HG02981 (cell line): ENCODE results near the gene ISM1.
"Not testable (repeated sequence)": the region's sequence is repeated elsewhere in the genome, so short reads cannot be mapped to it uniquely, and the experiment has no call there.

ENCODE experiments used
- ATAC-seq: cut with Tn5 transposase; IDR thresholded peaks from one replicate; pipeline ENCODE4 v1.9.1; 2021; ENCODE audit warnings: mild to moderate bottlenecking, moderate library complexity; ENCODE audit not compliant: unreplicated experiment

Gene ISM1

GRCh38 chr20:13221313-13221672, 219 bp downstream of the ISM1 start:
- peak; percentile 35 for ATAC-seq

DNA sequence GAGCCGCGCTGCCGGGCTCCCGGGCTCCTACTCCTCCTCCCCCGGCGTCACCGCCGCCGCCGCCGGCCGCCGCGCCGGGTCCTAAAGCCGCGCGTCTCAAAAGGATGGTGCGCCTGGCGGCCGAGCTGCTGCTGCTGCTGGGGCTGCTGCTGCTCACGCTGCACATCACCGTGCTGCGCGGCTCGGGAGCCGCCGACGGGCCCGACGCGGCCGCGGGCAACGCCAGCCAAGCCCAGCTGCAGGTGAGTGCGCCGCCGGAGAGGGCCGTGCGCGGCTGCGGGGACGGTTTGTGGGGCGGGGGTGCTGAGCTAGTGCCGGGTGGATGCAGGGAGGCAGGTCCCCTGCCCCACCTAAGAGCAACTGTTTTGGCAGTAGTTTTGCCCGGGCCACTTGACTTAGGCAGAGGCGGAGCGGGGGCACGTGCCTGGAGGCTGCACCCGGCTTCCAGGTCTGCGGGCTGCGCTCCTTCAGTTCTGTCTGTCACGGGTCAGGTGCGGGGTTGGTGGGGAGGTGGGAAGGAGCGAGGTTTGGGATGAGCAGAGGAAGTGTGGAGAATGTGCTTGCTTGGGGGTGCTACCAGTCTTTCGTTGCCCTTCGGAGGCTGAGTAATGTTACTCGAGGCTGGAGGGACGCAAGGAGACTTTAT, 722 bp downstream of the ISM1 start:
- ATAC-seq: peak; percentile 82

- no peak for ATAC-seq
Observed at GRCh38 chr20:13222319-13222716, 1.2 kb downstream of the ISM1 start.

GRCh38 chr20:13223736-13224520, 2.9 kb downstream of the ISM1 start:
- ATAC-seq: no peak

DNA sequence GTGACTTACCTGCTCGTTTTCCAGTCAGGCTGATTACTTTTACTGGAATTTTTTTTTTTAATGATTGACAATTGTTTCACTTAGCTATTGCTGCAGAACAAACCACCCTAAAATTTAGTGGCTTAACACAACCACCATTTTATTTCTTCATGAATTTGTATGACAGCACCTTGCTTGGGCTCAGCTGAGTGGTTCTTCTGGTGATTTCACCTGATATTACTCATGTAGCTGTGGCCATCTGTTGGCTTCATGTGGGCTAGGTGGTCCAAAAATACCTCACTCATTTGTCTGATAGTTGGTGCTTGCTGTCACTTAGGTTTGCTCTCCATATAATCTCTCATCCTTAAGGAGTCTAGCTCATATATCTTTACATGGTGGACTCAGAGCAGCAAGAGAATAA, 5.3 kb downstream of the ISM1 start:
- no peak for ATAC-seq

DNA sequence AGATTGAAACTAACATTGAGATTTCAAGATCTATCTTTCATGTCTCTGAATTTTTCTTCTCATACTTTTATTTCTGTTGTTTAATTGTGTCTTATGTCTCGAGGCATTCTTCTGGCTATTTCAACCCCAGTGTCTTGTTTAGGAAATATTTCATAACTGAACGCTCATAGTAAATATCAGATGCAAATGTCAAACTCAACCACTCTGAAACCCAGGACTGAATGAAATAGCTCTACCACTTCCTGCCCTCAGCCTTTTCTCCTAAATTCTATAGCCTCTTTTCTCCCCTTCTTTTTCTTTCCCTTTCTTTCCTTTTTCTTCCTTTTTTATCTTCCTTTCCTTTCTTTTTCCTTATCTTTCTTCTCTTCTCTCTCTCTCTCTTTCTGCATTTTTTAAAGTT, 7.7 kb downstream of the ISM1 start:
- no peak for ATAC-seq

DNA sequence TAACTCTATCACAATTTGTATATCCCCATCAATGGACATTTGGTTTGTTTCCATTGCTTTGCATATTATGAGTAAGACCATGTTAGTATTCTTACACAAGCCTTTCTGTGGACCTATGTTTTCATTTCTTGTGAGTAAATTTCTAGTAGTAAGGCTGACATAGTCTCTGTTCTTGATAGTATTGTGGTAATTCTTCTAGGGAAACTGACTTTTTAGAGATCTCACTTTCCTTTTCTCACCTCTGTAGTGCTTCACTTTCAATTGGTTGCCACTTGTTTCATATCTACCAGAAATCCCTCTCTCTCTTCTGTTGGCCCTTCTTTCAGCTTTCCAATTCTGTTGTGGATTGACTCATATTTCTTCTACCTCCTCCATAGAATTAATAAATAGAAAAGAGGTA, 8.5 kb downstream of the ISM1 start:
- ATAC-seq: peak; percentile 63

- ATAC-seq: no peak
Observed at GRCh38 chr20:13231031-13231752, 10.1 kb downstream of the ISM1 start.

GRCh38 chr20:13232999-13233398, 11.9 kb downstream of the ISM1 start:
- ATAC-seq: no peak

DNA sequence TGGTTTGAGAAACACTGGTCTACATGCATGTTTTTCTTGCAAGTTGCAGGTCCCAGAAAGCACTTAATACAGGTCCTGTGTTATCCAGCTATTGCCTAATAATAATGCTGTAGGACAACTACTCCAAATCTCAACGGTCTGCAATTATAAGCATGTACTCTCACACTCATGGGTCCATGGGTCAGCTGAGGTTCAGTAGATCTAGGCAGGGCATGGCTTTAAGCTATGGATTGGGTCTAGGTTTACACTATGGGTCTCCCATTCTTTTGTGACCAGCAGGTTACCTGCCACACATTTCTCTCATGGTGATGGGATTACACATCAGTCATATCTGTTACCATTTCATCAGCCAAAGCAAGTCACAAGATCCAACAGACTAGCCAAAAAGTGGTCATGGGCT, 13.9 kb downstream of the ISM1 start:
- ATAC-seq: no peak

GRCh38 chr20:13236360-13236759, 15.3 kb downstream of the ISM1 start:
- not testable (repeated sequence) for ATAC-seq

GRCh38 chr20:13236990-13237720, 16.1 kb downstream of the ISM1 start:
- ATAC-seq: no peak

GRCh38 chr20:13238001-13238653, 17.1 kb downstream of the ISM1 start:
- ATAC-seq: no peak

GRCh38 chr20:13243826-13244376, 22.8 kb downstream of the ISM1 start:
- no peak for ATAC-seq

DNA sequence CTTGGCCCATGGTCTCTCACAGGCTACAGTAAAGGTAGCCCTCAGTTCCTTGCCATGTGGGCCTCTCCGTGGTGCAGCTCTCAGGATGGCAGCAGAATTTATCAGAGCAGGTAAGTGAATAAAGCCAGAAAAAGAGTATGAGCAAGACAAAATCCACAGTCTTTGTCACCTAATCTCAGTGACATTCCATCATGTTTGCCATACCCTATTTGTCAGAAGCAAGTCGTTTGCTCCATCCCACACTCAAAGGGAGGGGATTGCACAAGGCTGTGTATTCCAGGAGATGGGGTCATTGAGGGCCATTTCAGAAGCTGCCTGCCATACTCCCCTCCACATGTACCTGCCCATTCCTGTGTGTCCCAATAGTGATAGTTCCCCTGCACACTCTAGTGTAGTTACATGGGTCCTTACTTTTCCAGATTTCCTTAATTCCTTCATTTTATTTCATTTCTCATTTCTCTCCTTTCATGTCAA, 24.2 kb downstream of the ISM1 start:
- no peak for ATAC-seq

DNA sequence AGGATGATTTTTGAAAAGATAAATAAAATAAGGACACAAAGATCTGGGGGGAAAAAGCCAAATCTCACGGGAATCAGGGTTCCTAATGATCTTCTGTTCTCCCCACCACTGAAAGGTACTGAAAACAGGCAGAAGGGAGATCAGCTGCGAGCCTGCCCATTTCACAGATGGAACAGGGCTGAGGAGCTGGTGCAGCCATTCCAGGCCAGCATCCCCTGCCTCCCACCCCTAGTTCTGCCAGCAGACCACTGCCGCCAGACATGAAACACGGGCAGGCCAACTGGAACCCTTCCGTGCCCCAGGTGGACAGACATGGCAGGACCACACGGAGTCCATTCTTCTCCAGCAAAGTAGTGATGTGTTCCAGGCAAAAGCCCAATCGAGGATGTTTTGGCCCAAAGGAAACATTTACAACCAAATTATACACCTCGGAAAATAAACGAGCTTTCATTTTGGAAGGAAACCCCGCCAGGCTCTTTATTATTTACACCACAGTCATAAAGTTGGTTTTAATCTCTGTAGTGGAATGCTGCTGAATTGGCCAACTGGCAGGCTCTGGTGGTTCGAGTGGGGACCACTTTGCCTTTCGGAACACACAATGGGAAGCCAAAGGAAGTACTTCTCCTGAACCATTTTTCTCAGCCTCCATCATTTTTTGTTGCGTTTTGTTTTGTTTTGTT, 28.2 kb downstream of the ISM1 start:
- ATAC-seq: no peak

GRCh38 chr20:13249798-13250170, 28.7 kb downstream of the ISM1 start:
- ATAC-seq: no peak

DNA sequence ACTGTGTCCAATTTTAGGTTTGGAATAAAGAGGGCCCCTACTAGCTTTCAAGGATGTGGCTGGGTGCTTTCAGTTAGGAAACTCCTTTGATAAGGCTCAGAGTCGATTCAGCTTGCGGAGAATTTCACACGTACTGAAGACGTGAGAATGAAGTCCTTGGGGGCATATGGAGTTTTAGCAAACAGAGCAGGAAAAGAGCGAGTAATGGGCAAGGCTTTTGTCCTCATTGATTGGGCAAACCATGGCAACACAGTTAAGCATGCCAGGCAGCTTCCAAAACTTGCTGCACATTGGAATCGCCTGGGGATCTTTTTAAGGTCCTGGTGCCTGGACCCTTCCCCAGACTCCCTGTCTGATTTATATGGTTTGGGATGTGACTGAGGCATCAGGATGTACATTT, 29.2 kb downstream of the ISM1 start:
- ATAC-seq: no peak

DNA sequence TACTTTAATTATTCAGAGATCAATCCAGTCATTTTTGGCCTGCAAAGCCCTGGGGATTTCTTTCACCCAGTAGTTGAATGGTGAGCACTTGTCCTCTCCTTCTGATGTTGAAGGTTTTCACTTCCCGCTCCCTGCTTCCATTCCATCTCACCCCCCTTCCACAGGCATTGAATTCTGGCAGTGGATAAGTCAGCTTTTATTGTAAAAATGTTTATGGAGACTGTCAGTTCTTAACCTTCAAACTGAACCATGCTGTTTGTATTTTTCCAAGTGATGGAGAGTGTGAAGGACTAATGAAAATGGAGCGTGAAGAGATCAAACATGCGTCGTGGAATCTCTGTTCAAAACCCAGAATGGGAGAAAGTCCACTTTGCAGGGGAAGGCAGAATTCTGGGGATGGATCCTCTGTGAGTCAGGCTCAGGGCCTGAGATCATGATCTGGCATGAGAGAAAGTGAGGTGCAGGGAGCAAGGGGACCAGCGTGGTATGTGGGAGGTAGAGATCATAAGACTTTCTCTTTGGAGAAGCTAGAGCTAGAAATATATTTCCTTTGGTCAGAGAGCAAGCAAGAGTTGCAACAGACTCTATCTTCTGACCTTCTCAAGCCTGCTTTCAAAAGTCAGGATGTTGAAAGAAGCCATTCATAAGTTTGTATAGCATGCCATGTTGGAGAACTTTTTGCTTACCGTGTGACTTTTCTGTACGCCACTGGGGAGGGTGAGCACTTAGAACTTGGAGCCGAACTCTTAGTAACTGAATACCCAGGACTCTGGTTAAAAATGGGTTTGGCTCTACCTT, 30.2 kb downstream of the ISM1 start:
- ATAC-seq: no peak
